Right atrium auricular region (tissue), 2 donors: ENCODE measurements around the gene C16orf89. TPM values are rescaled to one million over a fixed set of nuclear protein-coding genes. Genes with fewer than 3 reads are reported as not detected.
"Not testable (repeated sequence)": the region's sequence is repeated elsewhere in the genome, so short reads cannot be mapped to it uniquely, and the experiment has no call there.

Experiments used
- DNase-seq: peaks from one replicate; pipeline ENCODE4 v3.0.0-alpha.2; 2019; ENCODE audit warnings: low spot score
- H3K27ac ChIP-seq, 2 donors: fragments of 200-600 bp; sonication (generic); 1 replicate in 1 of 2; 2 replicates in 1 of 2; pipeline ENCODE4 v1.5.1; 2016 to 2019
- H3K27me3 ChIP-seq, 2 donors: fragments of 200-600 bp; sonication (generic); one replicate each; pipeline versions ENCODE4 v1.5.1 to v1.6.0; 2017 to 2019
- H3K36me3 ChIP-seq: fragments of 200-600 bp; sonication (generic); one replicate; pipeline ENCODE4 v1.5.1; 2016
- H3K4me1 ChIP-seq, 2 donors: fragments of 200-600 bp; sonication (generic); one replicate each; pipeline versions ENCODE4 v1.5.1 to v1.6.0; 2017 to 2019
- H3K4me3 ChIP-seq, 2 donors: fragments of 200-600 bp; sonication (generic); 1 replicate in 1 of 2; 2 replicates in 1 of 2; pipeline ENCODE4 v1.5.1; 2017 to 2019; ENCODE audit warnings: mild to moderate bottlenecking in 1 of 2, moderate library complexity in 1 of 2
- H3K9me3 ChIP-seq, 2 donors: fragments of 200-600 bp; sonication (generic); one replicate each; pipeline ENCODE4 v1.5.1; 2019
- total RNA-seq, 2 donors: library from RNA; depleted of rRNA; stranded (reverse); fragments of >200 nt; gene quantifications; one replicate each; pipeline ENCODE4 v1.1.0, GENCODE V29; 2016
- TF ChIP-seq, protein P1 (sequence below), 2 donors: fragments of 200-600 bp; sonication (generic); IDR thresholded peaks; one replicate each; pipeline ENCODE4 v1.5.1; 2019; ENCODE audit warnings: antibody characterized with exemption in 2 of 2

The C16orf89 gene
- total RNA-seq, 2 donors from 2014 or later = 5.2 to 5.4 TPM

DNA sequence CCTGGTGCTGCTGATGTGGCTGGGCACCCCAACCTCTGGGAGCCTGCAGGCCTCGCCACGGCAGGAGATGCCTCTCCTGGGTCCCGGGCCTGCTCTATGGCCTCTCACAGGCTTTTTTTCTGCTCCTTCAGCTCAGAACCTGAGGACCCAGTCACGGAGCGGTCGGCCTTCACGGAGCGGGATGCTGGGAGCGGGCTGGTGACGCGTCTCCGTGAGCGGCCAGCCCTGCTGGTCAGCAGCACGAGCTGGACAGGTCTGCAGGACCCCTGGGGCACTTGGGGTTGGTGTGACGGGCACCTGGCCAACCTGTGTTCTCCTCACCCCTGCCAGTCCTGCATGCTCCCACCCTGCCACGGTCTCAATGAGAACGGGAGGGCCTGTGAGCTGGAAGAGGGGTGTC is 12.9 kb upstream of the C16orf89 start:
- Histone ChIP-seq H3K27me3 (no peaks in the 10 kb centered on the region), H3K9me3 (no peaks in the 10 kb centered on the region), H3K36me3 (peaks cover 37% of the 10 kb centered on the region), H3K4me3 (no peak overlapping the region), H3K27ac (no peak overlapping the region), H3K4me1 (no peaks in the 10 kb centered on the region)
- TF ChIP-seq, protein P1, sequence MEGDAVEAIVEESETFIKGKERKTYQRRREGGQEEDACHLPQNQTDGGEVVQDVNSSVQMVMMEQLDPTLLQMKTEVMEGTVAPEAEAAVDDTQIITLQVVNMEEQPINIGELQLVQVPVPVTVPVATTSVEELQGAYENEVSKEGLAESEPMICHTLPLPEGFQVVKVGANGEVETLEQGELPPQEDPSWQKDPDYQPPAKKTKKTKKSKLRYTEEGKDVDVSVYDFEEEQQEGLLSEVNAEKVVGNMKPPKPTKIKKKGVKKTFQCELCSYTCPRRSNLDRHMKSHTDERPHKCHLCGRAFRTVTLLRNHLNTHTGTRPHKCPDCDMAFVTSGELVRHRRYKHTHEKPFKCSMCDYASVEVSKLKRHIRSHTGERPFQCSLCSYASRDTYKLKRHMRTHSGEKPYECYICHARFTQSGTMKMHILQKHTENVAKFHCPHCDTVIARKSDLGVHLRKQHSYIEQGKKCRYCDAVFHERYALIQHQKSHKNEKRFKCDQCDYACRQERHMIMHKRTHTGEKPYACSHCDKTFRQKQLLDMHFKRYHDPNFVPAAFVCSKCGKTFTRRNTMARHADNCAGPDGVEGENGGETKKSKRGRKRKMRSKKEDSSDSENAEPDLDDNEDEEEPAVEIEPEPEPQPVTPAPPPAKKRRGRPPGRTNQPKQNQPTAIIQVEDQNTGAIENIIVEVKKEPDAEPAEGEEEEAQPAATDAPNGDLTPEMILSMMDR (IDR thresholded peaks at IDR 0.05) = no peak
- no peak for DNase-seq

DNA sequence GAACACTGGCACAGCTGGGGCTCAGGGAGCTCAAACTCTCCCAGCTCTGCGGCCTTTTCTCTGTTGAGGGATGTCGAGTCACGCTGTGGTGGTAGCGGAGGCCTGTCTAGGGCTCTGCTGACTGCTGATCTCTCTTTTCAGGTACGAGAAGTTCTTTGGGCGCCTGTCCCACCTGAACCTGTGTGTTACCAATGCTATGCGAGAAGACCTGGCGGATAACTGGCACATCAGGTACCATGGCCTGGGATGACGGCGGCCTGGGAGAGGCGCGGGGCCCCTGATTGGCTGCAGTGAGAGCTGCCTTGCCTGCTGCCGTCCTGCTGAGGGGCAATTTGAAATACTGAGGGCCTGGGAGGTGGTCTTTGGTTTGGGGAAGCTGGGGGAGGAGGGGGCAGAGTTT is 11.5 kb upstream of the C16orf89 start:
- Histone ChIP-seq H3K4me1 (peaks cover 0 to 4% of the 10 kb centered on the region in 2 donors), H3K9me3 (no peaks in the 10 kb centered on the region), H3K27me3 (no peaks in the 10 kb centered on the region), H3K4me3 (no peak overlapping the region), H3K36me3 (peaks cover 37% of the 10 kb centered on the region), H3K27ac (no peak overlapping the region)
- no peak for DNase-seq
- TF ChIP-seq, protein P1 (IDR thresholded peaks at IDR 0.05) = no peak

DNA sequence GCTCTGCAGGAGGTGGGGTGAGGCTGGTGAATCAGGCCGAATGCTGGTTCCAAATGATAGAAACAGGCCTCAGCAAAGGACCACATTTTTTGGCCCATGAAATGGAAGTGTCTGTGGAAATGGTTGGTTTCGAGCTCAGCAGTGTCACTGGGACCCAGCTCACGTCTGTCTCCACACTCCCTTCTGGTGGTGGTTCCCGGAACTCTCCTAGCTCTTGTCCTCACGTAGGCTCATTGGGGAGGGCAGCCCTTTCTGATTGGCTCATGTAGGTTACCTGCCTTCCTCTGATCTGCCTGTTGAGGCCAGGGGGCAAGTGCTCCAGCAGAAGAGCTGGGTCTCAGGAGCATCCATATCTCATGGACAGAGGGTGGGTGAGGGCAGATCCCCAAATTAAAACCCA is 9.9 kb upstream of the C16orf89 start:
- Histone ChIP-seq H3K9me3 (no peaks in the 10 kb centered on the region), H3K36me3 (peaks cover 37% of the 10 kb centered on the region), H3K4me1 (peaks cover 0 to 13% of the 10 kb centered on the region in 2 donors), H3K27ac (no peak overlapping the region), H3K4me3 (no peak overlapping the region), H3K27me3 (no peaks in the 10 kb centered on the region)
- TF ChIP-seq, protein P1 (IDR thresholded peaks at IDR 0.05) = no peak
- DNase-seq = no peak

DNA sequence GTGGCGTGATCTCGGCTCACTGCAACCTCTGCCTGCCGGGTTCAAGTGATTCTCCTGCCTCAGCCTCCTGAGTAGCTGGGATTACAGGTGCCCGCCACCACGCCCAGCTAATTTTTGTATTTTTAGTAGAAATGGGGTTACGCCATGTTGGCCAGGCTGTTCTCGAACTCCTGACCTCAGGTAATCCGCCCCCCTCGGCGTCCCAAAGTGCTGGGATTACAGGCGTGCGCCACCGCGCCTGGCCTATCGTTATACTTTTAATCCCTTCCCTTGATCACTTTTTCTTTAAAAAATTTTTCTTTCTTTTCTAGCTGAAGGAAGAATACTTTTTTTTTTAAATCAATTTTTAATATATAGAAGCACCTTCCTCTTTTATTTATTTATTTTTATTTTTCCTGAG is 8.0 kb upstream of the C16orf89 start:
- H3K27ac ChIP-seq, H3K9me3 ChIP-seq, H3K27me3 ChIP-seq, H3K4me3 ChIP-seq, DNase-seq: not testable (repeated sequence)
- H3K36me3 ChIP-seq = peaks cover 29% of the 10 kb centered on the region
- peaks cover 0 to 13% of the 10 kb centered on the region in 2 donors for H3K4me1 ChIP-seq

DNA sequence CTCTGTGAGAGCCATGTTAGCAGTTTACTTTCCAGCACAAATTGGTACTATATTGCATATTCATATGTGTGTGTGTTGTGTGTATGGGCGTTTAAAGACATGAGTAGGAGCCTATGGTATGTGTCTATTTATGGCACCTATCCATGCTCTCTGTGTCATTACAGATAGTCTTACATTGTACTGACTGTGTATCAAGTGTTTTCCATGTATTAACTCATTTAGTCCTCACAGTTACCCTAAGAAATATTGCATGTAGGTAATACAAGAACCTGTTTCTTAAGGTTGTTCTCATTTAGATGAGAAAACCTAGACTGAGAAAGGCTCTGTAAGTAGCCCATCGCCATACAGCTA is 7.5 kb upstream of the C16orf89 start:
- peaks cover 0 to 13% of the 10 kb centered on the region in 2 donors for H3K4me1 ChIP-seq
- H3K27ac ChIP-seq = no peak overlapping the region
- no peak overlapping the region for H3K4me3 ChIP-seq
- TF ChIP-seq, protein P1 (IDR thresholded peaks at IDR 0.05) = no peak
- no peaks in the 10 kb centered on the region for H3K9me3 ChIP-seq
- DNase-seq = no peak
- H3K27me3 ChIP-seq = no peaks in the 10 kb centered on the region
- H3K36me3 ChIP-seq = peaks cover 29% of the 10 kb centered on the region

DNA sequence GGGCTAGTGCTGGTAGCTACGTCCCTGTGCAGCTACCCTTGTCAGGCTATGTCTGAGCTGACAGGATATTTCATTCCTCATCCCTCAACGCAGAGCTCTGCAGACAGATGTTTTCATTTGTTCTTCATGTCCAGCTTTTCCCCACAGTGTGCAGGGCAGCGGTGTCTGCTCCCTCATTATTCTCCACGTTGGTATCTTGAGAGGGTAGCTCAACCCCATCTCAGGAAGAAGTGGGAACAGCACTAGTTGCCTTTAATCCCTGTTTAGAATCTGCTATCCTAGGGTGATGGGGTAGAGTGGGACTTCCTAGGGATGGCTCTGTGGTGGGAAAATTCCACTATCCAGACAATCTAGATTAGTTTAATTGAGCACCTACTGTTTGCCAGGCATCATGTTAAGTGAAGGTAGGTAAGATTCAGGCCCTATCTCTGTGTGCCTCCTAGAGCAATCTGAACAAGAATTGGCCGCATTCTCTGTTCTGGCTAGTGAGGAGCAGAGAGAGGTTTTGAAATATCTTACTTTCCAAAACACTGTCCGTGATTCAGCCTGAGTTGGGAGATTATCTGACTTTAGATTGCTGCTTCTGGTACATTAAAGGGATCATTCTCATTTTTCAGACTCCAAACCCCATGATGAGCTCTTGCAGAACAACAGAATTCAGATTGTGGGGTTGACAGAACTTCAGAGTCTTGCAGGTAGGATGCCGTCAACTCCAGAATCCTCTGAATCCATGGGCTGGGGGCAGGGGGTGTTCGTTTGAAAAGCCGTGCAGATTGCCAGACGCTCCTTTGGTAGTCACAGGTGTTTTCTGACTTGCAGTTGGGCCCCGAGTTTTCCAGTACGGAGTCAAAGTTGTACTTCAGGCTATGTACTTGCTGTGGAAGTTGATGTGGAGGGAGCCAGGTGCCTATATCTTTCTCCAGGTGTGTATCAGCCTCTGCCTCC is 6.8 kb upstream of the C16orf89 start:
- Histone ChIP-seq H3K4me3 (peak overlapping the region; percentile 69 to 72), H3K9me3 (no peaks in the 10 kb centered on the region), H3K27me3 (no peaks in the 10 kb centered on the region), H3K27ac (peak overlapping the region; percentile 81), H3K4me1 (peaks cover 0 to 13% of the 10 kb centered on the region in 2 donors), H3K36me3 (peaks cover 26% of the 10 kb centered on the region)
- TF ChIP-seq, protein P1 (IDR thresholded peaks at IDR 0.05) = no peak
- DNase-seq = no peak
